Hematopoietic multipotent progenitor cell treated with erythropoietin and hydrocortisone succinate and interleukin-3 and kit ligand, for 17 days (in vitro differentiated cells): ENCODE measurements around the gene PRKG1.
"Not testable (repeated sequence)": the region's sequence is repeated elsewhere in the genome, so short reads cannot be mapped to it uniquely, and the experiment has no call there.

Experiments used
- DNase-seq: peaks from one replicate; pipeline ENCODE4 v3.0.0-alpha.2; 2015; ENCODE audit warnings: low spot score

PRKG1 gene

DNA sequence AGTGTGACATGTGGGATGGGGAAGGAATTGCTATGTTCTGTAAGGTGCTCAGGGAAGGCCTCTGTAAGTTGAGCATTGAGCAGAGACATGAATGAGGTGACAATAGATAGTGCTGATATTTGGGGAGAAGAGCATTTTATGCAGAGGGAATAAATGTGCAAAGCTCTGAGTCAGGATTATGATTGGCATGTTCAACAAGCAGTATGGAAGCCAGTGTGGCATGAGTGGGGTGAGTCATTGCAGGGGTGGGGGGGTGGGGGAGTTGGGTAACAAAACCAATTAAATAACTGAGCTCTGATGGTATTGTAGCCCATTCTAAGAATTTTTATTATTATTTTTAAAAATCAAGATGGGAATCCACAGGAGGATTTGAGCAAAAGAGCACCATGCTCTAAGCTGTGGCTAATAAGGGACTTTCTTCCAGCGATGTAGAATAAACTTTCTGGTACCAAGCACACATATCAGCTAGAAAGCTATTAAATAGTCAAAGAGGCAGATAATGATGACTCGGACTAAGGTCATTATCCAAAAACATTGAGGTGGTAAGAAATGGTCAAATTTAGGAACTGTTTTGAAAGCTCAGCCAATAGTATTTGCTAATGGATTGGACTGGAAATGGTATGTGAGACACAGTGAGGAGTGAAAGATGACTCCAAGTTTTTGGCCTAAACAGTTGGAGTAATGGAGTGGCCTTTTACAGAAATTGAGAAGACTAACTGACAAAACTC, 96.4 kb downstream of the PRKG1 start:
- DNase-seq = no peak

GRCh38 chr10:51171946-51172345, 97.7 kb downstream of the PRKG1 start:
- DNase-seq = no peak

GRCh38 chr10:51176976-51177695, 102.8 kb downstream of the PRKG1 start:
- DNase-seq = no peak

DNA sequence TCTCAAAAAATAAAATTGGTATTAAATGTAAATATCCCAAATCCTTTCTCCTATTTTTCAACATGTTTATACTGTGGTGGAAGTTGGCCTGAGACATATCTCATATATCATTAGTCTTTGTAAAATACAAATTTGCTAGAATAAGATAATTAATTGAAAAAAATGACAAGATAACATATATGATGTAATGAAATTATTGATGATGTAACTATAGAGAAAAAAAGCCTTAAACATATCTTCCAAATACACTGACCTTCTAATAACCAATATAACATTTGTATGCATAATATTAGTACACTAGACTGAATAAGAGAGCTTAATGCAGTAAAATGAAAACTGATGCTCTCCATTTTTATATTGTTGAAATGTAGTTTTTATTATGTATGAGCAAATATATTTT, 104.3 kb downstream of the PRKG1 start:
- no peak for DNase-seq

DNA sequence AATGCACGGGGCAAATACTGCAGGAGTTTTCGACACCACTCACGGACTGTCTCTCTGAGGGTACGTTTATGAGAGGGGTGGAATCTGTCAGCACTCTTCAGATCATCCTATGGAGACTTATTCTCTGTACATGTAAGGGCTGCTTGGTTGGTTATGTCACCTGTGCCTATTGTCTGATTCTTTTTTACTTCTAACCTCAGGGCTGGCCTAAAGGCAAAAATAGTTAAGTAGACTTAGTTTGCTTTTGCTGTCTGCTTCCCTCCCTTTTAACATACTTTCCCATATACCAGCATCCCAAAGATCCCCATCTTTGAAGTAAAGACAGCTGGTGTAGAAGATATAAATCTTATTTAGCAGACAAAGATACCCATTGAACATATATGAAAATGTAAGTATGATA, 105.9 kb downstream of the PRKG1 start:
- no peak for DNase-seq

DNA sequence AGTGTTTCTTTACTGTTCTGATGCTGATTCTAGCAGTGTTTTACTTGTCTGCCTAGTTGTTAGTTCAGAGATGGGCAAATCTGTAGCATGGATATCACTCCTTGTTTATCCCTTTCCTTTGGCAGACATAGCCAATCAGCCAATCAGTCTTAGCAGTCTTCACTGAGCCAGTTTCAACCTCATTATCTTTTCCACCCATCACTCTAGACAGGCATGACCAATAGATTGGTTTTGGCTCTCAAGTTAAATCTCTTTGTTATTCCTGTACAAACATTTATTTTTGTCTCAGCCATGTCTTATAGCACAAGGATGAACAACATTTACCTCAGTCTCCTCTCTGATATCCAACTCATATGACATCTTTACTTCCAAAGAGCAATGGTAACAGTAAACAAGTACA, 109.5 kb downstream of the PRKG1 start:
- no peak for DNase-seq

GRCh38 chr10:51186361-51186760, 112.1 kb downstream of the PRKG1 start:
- DNase-seq = no peak

DNA sequence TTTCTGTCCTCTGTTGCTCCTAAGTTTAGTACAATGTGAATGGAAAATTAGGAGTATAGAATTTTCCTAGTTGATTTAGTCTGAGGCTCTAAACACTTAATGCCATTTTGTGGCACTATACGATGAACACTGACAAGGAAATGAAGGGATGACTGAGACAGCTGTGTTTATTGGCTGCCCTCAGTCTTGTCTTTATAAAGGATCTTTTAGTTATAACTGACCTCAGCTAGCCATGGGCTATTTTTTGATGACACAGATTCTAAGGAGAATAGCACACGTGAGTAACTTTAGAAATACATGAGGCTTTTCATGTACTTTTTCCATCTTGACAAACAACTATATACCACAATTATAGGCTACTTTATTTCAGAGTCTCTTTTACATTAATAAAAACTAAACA, 113.7 kb downstream of the PRKG1 start:
- DNase-seq = no peak

DNA sequence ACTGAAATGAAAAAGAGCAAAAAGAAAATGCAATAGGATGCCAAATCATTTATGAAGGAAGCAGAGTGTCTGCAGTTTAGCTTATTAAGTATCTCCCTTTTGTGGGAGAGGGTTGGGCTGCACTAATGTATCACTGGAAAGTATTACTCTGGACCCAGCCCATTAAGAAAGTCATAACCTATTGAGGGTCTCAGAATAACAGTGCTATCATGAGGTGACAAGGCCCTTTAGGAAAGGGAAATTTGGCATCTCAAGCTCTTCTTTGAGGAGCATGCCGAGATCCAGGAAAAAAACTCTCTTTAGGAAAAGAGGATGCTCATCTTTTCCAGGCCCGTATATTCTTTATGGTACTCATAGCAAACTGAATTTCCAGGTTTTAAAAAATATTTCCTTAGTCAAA, 114.6 kb downstream of the PRKG1 start:
- no peak for DNase-seq

DNA sequence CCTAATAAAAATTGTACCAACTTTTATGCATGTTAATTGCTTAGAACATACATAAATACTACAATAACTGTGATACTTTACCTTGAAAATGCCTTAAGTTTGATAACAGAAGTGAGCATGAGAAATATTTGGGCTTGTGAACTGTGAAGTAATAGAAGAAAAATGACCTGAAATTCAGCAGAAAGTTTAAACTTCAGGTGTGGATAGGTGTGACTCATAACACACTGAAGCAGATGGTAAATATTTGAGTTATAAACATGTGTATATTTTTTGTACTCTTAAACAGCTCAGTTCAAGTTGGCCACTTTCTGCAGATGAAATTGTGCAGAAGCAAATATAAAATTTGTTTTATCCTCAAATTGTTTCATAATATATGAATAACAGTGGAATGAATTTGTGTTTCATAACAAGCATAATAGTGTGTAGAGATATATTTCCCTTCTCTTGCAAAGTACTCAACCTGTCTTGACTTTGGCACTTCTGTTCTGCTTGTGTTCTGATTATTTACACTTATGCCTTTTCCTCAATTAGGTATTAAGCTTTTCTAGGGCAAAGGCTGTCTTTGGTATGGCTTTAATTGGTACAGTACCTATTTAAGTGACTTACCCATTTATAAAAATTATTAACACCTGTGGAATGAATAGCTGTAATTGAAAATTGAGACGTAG, 122.4 kb downstream of the PRKG1 start:
- no peak for DNase-seq

- no peak for DNase-seq
Observed at GRCh38 chr10:51198170-51198569, 123.9 kb downstream of the PRKG1 start.

- no peak for DNase-seq
Observed at GRCh38 chr10:51201947-51202346, 127.7 kb downstream of the PRKG1 start.

- no peak for DNase-seq
Observed at GRCh38 chr10:51203359-51203758, 129.1 kb downstream of the PRKG1 start.

- DNase-seq = no peak
Observed at GRCh38 chr10:51204066-51204465, 129.8 kb downstream of the PRKG1 start.

GRCh38 chr10:51204701-51205100, 130.4 kb downstream of the PRKG1 start:
- DNase-seq = no peak

DNA sequence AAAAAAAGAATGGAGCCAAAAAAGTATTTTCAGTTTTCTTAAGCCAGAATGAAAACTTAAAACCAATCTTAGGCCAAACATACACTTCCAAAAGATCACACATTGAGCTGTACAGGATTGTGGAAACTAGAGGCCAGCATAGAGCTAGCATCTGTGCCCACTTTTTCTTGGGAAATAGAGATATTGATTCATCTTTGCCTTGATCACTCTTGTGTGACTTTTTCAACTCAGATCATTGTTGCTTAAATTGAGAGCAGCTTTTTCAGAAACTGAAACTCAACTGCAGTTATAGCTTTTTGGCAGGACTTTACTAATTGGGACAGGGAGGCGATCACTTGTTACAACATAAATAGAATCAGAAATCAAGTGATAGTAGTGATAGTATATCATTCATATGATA, 132.2 kb downstream of the PRKG1 start:
- DNase-seq = no peak

GRCh38 chr10:51212937-51213336, 138.7 kb downstream of the PRKG1 start:
- DNase-seq = not testable (repeated sequence)

GRCh38 chr10:51214207-51215196, 140.2 kb downstream of the PRKG1 start:
- no peak for DNase-seq

GRCh38 chr10:51215951-51216834, 141.9 kb downstream of the PRKG1 start:
- no peak for DNase-seq

DNA sequence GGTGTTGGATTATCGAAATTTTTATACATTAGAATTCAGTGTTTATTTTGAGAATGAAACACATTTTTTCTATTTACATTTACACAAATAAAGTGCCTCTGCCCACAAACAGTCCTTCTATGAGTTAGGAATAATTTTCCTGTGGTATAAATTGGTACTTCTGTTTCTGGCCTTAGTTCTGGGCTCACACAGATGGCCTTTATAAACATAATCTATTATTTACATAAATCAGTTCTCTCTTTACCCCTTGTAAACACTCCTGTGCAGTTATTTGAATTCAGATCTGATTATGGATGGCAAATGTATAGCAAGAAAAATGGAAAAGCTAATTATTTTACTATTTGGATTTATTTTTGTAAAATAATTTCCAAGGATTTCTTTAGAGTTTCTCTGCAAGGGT, 143.2 kb downstream of the PRKG1 start:
- DNase-seq = no peak

DNA sequence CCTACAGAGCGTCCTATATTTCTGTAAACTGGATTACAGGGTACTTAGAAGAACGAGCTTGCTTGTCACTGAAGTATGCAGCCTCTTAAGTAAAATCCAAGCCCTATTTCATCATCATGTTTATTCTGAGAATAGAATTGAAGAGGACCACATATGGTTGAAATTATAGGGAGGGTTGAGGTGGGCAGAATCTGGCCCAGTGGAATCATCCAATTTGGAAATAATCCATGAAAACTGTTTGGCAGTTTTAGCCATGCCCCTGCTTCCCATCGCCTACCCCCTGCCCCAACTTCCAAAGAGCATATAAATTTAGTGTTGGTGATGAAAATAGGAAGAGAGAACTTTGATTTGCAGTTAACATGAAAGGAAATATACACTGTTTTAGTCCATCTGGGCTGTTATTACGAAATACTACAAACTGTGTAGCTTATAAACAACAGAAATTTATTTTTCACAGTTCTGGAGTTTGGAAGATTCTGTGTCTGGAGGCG, 150.4 kb downstream of the PRKG1 start:
- no peak for DNase-seq
